COR-L47 (cell line): Measurements from ENCODE around the gene SAA1.
"Not testable (repeated sequence)": the region's sequence is repeated elsewhere in the genome, so short reads cannot be mapped to it uniquely, and the experiment has no call there.

ENCODE experiments used
- DNase-seq: peaks from one replicate; lab custom pipeline; 2025; lab: John Stamatoyannopoulos, UW

SAA1 gene

DNA sequence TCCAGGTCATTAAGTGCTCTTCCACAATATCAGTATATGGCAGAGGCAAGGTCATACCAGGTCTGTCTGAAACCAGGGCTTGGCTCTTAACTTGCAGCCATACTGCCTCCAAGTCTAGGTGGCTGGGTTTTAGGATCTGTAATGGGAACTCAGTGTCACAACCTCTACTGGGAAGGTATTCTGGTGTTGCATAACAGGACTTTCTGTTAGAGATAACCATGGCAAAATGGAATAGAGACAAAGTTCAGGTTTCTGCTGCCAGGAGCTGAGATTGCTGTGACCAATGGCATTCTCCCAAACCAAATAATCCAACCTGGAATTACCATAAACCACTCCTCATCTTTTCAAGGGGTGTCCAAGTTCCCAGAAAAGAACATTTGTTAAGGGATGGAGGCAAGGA lies 6.8 kb upstream of the SAA1 start:
- DNase-seq, result no peak

DNA sequence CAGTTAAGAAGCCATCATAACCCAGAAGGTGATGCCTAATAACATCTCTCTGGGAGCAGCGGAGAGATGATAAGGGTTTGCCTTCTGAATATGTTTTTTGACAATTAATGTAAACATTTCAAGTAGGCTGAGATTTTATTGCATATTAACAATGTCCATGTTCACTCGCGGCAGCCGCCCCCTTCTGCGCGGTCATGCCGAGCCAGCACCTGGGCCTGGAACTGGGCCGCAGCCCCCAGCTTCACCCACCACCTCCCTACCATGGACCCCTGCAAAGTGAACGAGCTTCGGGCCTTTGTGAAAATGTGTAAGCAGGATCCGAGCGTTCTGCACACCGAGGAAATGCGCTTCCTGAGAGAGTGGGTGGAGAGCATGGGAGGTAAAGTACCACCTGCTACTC lies 4.3 kb upstream of the SAA1 start:
- no peak for DNase-seq

DNA sequence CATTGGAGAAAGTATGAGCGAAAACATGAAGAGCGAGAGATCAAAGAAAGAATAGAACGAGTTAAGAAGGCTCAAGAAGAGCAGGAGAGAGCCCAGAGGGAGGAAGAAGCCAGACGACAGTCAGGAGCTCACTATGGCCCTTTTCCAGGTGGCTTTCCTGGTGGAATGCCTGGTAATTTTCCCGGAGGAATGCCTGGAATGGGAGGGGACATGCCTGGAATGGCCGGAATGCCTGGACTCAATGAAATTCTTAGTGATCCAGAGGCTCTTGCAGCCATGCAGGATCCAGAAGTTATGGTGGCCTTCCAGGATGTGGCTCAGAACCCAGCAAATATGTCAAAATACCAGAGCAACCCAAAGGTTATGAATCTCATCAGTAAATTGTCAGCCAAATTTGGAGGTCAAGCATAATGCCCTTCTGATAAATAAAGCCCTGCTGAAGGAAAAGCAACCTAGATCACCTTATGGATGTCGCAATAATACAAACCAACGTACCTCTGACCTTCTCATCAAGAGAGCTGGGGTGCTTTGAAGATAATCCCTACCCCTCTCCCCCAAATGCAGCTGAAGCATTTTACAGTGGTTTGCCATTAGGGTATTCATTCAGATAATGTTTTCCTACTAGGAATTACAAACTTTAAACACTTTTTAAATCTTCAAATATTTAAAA lies 3.2 kb upstream of the SAA1 start:
- not testable (repeated sequence) for DNase-seq

DNA sequence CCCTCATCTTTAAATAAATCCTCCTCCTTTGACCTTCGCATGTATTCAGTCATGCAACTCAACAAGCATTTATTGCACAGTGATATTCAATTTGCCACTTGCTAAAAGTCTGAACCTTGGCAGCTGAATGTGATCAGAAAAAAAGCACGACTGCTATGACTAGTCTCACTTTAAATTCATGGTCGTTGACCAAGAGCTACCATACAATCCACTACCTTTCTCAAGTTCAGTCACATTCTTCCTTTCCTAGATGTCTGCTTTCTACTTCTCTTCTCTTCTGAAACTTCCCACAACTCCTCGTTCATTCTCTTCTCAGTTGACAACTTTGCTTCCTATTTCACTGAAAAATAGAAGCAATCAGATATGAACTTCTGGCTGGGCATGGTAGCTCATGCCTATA lies 2.0 kb upstream of the SAA1 start:
- DNase-seq, result no peak

DNA sequence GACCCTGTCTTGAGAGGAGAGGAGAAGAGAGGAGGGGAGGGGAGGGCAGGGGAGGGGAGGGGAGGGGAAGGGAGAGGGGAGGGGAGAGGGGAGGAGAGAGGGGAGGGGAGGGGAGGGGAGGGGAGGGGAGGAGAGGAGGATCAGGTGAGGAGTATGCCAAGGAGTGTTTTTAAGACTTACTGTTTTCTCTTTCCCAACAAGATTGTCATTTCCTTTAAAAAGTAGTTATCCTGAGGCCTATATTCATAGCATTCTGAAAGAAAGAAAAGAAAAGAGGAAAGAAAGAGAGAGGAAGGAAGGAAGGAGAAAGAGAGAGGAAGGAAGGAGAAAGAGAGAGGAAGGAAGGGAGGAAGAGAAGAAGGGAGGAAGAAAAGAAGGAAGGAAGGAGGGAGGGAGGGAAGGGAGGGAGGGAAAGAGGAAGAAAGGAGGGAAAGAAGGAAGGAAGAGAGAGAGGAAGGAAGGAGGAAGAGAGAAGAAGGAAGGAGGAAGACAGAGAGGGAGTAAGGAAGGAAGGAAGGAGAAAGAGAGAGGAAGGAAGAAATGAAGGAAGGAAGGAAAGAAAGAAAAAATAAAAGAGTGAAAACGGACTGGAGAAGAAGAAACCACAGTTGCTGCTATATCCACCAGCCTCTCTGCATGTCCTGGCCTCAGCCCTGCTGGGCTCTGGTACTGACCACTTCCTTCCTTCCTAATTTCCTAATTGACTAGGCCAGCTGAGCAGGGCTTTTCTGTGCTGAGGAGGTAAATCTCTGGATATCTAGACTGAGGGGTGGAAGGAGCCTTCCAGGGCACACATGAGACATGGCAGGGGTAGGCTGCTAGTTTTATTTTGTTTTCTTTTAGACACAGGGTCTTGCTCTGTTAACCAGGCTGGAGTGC lies 1.1 kb upstream of the SAA1 start:
- DNase-seq, result no peak

DNA sequence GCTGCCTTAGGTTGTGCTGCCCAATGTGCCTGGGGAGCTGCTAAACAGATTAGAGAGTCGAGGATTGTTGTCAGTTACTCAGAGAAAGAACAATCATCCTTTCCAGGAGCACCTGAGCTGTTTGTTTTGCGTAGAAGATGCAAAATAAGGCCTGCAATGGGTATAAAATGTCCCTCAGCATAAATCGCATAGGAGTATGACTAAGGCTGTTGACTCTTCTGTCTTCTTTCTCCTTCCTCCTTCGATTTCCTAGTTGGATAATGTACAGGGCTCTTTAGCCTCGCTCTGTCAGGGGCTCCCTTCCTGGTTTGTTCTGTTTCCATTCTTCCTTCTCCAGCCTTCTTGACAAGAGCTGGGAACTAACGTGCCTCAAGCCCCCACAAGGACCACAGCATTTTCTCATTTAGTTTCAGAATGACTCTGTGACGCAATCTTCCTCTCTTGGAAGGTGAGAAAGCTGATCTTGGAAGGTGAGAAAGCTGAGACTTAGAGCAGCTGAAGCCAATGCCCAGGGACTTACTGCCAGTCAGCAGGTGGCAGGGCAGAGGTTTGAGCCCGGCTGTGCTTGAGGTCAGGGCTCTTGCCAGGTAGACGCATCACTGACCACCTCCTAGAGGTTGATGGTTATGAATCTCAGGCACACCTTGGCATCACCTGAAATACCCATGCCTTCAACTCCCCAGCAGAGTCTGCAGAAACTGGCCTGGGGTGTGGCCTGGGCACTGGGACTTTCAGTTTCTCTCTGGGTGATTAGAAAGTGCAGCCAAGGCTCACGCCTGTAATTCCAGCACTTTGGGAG lies 1.5 kb downstream of the SAA1 start:
- DNase-seq, result not testable (repeated sequence)

DNA sequence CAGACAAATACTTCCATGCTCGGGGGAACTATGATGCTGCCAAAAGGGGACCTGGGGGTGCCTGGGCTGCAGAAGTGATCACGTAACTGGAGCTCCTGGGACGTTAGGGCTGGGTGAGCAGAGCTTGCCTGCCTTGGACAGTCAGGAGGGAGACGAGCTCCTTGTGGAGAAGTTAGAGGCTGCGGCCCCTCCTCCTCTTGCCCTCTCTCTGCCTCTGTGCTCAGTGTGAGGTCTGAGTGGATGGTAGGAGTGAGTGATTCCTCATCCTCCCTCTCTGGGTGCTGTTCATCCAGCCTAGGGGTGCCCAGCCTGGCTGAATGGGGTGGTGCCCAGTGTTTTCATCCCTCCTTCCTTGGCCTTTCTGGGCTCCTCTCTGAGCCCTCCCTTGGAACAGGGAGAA lies 3.2 kb downstream of the SAA1 start:
- not testable (repeated sequence) for DNase-seq

DNA sequence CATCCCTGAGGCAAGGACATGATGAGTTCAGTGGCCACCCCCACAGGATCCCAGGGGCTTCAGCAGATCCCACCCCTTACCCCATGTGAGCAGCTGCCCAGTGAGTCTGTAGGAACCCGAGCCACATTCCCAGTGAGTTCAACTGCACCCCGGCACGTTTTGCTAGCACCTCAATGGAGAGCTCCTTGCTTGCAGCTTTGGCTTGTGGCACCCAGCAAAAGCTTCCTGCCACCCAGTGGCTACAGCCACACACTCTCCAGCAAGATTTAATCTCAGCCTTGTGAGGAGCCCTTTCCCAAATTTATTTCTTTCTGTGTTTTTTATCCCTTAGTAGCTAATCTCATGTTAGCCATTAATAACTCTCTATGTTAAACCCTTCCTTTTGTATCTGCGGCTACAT lies 4.0 kb downstream of the SAA1 start:
- no peak for DNase-seq

DNA sequence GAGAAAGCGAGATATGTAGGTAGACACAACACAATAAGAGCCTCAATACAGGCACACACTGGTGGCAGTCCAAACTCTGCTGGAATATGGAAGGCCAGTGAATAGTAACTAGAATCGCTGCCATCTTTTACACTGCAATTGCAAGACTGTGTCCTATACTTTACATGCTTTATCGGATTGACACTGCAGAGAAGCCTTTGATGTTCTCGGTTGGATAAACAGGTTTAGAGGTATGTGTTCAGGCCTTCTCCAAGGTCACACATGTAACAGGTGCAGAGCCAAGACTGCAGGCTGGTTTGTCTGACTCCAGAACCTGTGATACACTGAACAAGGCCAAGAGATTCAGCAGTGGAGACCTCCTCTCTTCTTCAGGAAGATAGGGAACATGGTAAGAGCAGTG lies 5.1 kb downstream of the SAA1 start:
- DNase-seq, result no peak

DNA sequence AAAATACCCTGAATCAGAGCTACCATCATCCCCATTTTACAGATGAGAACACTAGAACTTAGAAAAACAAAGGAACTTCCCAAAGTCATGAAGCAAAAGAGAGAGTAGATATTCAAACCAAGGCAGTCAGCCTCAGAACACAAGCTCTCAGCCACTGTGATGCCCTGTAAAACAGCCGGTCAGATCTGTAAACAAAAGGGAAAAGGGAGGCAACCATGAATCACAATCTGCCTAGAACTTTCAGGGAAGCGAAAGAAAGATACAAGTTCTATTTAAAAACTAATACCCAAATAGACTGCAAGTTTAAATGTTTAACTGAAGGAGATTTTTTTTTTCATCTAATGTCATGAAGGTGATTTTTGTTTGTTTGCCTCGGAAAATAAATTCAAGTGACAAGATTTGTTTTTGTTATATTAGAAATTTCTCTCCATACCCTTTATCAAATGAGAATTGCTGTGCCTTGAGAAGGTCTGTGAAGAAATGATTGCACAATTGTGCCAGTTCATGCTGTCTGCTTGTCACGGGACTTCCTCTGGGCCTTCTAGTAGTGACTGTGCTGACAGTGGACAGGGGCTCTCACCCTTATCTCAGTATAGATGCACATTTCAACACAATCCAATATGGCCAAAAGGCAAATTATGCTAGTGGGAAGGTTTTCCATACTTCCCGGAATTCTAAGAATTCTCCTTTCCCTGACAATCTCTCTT lies 11.7 kb downstream of the SAA1 start:
- DNase-seq, result no peak

DNA sequence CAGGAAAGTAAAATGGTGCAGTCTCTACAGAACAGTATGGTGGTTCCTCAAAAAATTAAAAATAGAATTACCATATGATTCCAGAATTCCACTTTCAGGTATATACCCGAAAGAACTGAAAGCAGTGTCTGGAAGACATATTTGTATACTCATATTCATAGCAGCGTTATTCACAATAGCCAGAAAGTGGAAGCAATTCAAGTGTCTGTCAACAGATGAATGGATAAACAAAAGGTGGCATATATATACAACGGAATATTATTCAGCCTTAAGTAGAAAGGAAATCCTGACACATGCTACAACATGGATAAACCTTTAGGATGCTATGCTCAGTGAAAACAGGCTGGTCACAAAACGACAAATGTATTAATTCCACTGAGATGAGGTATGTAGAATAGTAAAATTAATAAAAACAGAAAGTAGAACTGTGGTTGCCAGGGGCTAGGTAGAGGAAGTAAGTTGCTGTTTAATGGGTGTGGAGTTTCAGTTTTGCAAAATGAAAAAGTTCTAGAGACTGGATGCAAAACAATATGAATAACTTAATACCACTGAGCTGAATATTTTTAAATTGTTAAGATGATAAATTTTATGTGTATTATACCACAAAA lies 14.5 kb downstream of the SAA1 start:
- DNase-seq, result no peak

DNA sequence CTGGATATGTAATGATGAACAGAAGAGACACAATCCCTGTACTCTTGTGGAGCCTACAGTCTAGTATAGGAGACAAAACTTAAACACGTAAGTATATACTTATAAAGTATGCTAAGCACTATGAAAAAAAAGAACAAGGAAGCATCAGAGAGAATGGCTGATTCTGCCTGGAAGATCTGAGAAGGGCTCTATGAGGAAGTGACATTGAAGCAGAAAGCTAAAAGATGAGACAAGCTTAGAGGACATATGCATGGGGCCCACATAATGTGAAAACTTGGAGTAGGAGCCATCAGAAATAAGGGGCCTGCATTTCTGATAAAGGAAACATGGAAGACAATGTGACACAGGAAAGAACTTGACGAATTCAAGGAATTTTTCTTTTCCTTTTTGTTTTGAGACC lies 16.6 kb downstream of the SAA1 start:
- no peak for DNase-seq

DNA sequence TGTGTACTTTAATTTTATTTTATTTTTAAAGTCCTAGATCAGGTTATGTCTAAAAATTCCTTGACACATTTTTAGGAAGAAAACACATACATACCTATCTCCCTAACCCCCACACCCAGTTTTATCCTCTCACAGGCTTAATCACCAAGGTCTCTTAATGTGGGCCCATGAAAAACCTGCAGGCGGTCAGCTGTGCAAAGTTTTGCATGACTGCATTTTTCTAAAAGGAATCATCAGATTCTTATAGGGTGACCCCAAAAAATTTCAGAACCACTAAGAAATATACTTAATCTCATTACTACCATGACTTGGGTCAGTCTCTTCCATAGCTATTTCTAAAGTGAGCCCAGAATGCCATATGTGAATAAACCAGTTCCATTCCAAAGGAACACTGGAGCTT lies 19.8 kb downstream of the SAA1 start:
- no peak for DNase-seq

DNA sequence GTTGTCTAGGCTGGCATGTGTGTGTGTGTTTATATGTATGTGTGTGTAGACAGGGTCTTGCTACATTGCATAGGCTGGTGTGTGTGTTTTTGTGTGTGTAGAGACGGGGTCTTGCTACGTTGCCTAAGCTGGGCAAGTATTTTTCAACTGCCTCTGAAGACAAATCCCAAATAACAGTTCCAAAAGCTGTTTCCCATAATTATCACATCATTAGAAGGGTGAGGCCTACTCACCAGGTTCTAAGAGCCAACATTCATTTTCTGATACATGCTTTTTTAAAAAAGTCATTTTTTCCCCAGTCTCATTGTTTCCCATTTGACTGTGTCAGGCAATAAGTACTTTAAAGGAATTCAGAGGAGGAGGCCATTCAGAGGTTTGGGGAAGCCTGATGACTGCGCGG lies 22.8 kb downstream of the SAA1 start:
- no peak for DNase-seq

DNA sequence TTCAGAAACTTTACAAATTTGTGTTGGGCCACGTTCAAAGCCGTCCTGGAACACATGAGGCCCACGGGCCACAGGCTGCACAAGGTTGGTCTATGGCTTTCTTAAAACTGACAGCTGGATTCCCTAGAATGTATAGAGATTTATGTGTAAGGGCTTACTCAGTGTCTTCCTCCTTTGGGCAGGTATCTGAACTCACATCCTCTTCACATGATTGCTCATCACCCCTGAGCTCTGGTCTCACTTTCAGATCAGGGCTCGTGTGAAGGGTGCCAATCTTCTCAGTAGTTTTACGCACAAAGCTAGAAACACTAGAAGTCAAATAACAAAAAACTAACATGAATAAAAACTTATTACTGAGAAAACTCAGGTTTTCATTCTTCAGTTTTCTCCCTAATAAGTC lies 28.8 kb downstream of the SAA1 start:
- DNase-seq, result no peak

DNA sequence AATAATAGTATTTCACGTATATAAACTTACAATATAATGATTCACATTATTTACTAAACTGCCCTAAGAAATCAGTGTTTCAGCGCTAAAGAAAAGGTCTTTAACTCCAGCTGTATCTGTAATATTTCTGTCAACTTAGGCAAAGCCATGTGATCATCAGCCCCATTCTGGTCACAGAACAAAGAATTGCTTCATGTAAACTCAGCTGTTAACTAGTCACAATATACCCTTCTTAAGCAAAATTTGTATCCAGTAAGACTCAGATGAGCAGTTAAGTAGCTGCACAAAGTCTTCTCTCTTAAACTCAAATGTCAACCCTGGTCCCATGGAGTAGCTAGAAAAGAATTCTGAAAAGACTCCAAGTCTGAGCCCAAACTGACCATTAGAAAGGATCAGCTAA lies 29.3 kb downstream of the SAA1 start:
- DNase-seq, result no peak

DNA sequence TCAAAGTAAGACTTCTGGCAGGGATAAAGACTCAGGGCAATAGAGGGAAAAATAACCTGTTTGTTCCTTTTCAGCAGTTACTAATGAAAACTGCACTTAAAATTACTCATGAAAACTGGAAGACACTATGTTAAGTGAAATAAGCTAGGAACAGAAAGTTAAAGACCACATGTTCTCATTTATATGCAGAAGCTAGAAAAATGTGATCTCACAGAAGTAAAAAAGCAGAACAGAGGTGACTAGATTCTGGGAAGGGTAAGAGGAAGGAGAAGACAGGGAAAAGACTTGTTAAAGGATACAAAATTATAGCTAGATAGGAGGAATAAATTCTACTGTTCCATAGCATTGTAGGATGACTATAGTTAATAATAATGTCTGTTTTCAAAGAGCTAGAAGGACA lies 33.7 kb downstream of the SAA1 start:
- DNase-seq, result no peak

DNA sequence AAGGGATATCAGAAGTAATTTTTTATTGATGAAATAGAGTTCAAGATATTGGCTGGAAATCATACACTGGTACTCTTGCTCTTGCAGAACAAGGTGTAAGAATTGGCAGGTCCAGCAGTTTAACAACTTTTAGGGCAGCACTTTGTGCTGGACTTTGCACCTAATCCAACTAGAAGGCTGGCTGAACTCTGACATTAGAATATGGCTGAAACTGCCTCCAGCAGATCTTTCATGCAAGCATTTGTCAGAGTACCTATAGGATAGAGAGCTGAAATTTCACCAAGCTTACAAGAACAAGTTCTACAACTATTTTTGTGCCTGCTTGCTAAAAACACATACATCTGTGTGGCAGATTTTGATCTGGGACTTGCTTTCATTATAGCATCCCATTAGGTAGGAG lies 38.7 kb downstream of the SAA1 start:
- DNase-seq, result no peak

DNA sequence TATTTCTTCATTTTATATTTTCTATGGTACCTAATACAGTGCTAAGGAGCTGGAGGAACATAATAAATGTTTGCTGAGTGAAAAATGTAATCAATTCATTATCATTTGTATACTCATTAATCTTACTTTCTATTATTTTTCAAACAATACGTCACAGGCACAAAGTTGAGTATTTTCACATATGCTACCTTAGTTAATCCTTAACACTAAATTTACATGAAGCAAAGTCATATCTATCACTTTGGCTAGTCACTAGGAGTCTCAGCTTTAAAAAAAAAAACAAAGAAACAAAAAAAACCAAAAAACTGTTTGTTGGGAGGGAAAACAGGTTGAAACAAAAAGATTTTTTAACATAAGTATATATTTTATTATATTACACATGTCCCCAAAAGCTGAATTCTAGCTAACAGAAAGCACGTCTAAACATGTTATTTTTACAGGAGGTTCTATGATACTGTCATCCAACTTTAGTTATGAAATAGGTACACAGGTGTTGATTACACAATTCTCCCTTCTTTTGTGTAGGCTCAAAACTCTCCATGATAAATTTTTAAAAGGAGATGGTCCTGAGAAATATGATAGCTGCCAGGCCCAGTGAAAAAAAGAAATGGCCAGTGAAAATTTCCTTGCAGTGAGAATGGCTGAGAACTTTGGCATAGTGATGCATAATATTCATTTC lies 41.5 kb downstream of the SAA1 start:
- no peak for DNase-seq

DNA sequence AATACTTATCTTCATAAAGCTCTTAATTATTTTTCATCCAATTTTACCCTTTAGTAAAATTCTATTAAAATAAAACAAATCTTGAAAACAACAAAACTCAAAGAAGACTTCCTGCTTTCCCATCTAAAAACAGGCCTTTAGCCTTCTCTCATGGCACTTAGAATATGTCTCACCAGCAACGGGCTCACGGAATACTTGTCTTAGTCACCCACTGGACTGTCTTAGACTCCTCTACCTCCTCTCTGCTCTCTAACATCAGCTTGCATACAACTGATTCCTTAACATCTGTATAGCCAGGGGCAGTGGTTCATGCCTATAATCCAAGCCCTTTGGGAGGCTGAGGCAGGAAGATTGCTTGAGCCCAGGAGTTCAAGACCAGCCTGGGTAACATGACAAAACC lies 42.2 kb downstream of the SAA1 start:
- DNase-seq, result no peak

DNA sequence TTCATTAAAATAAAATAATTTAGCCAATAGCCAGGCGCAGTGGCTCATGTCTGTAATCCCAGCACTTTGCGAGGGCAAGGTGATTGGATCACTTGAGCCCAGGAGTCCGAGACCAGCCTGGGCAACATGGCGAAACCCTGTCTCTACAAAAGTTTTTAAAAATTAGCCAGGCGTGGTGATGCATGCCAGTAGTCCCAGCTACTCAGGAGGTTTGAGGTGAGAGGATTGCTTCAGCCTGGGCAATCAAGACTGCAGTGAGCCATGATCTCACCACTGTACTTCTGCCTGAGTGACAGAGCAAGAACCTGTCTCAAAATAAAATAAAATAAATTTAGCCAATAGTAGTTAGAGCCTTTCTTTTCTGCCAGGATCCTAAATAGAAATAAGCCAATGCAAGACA lies 43.6 kb downstream of the SAA1 start:
- DNase-seq, result no peak
